C4-2B (cell line): ENCODE data around the gene ZNF672.

ENCODE experiments used
- CTCF ChIP-seq: fragments of 450-650 bp; conservative IDR thresholded peaks from 2 replicates; pipeline ENCODE4 v1.5.1; 2017; ENCODE audit warnings: mild to moderate bottlenecking
- ZFX ChIP-seq: fragments of 450-650 bp; IDR thresholded peaks from 2 replicates; pipeline ENCODE4 v1.6.1; 2017

GRCh38 chr1:248813546-248813945, 24.5 kb upstream of the ZNF672 start:
- TF ChIP-seq CTCF (no peak), ZFX (no peak)
